Activated gamma-delta T cell treated with anti-CD3 and anti-CD28 coated beads, Interleukin-2, amount 50 U/mL, for 16 hours (primary cell): ENCODE data around the gene MAP3K14.

ENCODE experiments used
- DNase-seq: peaks from one replicate; pipeline ENCODE4 v3.0.0-alpha.2; 2020; ENCODE audit warnings: low read depth

The MAP3K14 gene

GRCh38 chr17:45300060-45300751 is 16.6 kb downstream of the MAP3K14 start:
- no peak for DNase-seq

DNA sequence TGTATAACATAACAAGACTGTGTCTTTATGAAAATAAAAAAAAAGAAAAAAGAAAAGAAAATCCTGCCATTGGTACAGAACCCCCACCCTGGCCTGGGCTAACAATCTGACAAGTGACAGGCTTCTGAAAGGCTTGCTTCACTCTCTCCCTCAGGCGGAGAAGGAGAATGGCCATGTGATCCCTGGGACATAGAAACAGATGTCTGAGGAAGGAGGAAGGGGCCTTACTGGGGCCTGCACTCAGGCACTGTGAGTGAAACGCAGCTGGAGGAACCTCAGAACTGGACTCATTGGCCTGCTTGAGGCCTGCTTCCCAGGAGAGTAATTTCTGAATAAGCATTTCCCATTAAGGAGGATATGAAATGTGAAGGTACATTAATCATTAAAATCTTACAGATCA is 17.5 kb downstream of the MAP3K14 start:
- DNase-seq = no peak

DNA sequence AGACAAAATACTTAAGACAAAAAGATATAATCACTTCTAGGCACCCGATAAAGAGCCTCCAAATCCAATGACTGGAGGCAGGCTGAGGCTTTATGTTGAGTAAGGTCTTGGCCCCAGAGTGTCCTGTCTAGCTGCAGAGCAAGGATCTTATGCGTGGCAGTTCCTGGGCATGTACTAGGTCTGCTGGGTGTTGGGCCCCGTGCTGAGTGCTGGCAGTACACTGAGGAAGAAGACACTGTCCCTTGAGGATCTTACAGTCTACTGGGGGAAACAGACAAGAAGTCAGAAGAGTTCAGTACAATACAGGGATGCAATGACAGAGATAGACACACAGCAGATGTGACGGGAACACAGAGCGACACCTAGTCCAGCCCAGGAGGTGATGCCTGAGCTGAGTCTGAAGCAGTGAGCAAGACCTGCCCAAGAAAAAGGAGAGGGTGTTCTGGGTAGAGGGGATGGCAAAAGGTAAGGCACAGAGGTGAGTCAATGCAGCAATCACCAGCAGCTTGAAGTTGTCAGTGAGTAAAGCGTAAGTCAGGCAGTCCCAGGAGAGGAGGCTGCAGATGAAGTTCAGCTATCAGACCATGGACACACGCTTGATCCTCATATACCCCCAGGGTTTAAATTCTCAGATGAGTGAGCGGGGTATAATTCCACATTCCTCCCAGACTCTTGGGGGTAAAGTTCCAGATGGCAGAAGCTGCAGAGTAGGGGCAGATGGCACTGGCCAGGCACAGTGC is 18.1 kb downstream of the MAP3K14 start:
- no peak for DNase-seq

- no peak for DNase-seq
Measured at GRCh38 chr17:45296833-45297124, 20.0 kb downstream of the MAP3K14 start.

- no peak for DNase-seq
Measured at GRCh38 chr17:45296003-45296832, 20.6 kb downstream of the MAP3K14 start.

DNA sequence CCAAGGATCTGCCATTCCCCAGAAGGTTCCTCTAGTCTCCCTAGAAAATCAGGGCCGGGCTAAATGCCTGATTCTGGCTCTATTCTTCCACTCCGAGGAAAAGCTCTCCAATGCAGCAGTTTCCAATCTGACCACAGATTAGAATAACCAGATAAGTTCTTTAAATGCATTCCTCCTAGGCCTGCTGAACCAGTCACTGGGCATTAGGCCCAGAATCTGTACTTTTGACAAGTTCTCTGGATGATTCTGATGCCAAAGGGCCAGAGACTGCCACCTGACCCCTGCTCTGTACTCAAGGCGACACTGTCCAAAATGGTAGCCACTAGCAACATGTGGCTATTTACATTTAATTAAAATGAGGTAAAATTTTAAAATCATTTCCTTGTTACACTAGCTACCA is 22.3 kb downstream of the MAP3K14 start:
- DNase-seq = no peak

DNA sequence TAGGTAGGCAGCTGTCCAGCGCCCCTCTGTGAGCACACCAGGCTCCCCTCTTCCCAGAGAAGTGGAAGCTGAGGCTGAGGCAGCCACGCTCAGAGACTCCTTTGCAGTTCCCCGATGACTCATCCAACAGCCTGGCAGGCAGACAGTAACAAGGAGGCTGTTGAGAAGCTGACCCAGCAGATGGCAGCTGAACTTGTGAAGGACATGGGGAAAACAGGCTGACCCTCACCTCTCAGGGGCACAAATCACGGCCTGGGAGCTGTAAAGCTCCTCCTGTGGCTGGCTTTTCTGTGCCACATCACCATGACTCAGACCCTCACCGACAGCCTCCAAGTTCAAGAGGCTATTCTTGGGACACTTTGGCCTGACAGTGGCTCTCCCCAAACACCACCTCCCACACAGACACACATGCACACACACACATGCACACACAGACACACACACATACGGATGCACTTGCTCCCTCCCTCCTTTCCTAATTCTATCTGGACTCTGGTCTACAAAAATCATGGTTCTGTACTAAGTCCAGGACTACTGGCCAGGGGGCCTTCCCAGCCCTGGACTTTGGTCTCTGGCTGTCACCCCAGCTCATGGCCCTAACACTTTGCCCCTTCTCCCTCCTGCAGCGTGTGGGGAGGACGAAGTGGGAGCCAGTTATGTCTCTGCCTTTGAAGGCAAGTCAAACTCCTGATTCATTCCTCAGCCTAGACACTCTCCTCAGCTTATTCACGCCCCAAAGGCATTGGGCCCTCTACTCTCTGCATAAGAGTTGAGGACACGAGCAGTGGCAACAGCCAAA is 23.2 kb downstream of the MAP3K14 start:
- DNase-seq = no peak

GRCh38 chr17:45292696-45293412 is 24.0 kb downstream of the MAP3K14 start:
- DNase-seq = no peak

DNA sequence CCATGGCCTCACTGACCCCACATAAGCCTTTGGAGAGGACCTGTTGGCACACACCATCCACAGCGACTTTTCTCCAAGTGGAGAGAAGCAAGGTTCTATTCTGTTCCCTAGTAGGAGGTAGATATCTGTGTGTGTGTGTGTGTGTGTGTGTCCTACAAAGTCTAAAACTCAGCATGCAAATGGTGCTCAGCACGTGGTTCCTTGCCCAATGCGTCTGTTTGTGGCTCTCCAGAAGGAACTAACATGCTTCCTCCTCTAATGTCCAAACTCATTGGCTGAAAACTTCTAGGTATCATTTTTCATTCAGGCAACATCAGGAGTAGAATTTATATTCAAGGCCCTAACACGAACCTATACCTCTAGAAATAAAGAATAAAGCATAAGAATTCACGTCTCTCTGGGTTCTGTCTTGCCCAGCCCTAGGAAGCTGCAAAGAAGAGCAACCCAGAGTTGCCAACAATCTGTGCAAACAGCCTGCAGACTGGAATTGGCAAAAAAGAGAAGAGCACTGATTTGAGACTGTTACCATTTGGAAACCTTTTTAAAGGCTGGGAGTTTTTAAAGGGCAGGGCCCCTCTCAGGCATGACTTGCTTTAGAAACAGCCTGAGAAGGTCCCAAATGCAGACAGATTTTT is 25.5 kb downstream of the MAP3K14 start:
- DNase-seq = no peak

- no peak for DNase-seq
Measured at GRCh38 chr17:45290269-45290765, 26.5 kb downstream of the MAP3K14 start.

- no peak for DNase-seq
Measured at GRCh38 chr17:45289301-45290268, 27.2 kb downstream of the MAP3K14 start.

DNA sequence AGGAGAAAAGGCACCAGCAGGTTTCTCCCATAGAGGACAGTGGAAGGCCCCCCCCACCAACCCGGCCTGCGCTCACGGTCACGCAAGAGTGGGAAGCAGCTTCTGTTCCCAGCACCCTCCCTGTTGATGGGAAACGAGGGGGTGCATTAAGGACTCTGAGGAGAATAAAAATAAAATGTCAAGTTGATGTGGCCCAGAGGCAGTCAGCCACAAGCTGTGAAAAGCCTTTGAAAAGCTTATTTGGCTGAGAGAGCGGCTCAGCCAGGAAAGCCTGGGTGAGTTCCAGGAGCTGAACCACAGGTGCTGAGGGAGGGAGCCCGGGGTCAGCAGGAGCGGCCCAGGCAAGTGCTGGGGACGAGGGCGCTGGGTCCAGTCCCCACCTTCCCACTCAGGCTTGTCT is 28.0 kb downstream of the MAP3K14 start:
- no peak for DNase-seq

GRCh38 chr17:45287526-45288500 is 29.0 kb downstream of the MAP3K14 start:
- DNase-seq = no peak

DNA sequence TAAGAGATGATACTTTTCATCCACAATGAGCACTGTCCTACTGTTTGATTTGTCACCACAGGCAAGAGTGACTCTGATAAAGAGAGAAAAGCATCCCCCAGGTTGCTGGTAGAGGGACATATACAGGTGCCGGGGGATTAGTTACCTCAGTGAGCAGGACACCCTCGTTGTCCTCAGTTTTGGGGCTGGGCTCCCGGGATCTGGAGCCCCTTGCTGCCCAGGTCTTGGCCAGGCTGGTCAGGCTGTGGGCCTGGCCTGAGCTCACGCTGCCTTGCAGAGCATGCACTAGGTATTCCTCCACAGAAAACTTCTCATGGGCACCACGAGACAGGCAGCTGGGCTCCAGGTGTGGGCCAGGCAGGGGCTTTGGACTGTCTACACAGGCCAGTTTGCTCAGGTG is 30.5 kb downstream of the MAP3K14 start:
- no peak for DNase-seq

GRCh38 chr17:45284176-45285140 is 32.4 kb downstream of the MAP3K14 start:
- no peak for DNase-seq

DNA sequence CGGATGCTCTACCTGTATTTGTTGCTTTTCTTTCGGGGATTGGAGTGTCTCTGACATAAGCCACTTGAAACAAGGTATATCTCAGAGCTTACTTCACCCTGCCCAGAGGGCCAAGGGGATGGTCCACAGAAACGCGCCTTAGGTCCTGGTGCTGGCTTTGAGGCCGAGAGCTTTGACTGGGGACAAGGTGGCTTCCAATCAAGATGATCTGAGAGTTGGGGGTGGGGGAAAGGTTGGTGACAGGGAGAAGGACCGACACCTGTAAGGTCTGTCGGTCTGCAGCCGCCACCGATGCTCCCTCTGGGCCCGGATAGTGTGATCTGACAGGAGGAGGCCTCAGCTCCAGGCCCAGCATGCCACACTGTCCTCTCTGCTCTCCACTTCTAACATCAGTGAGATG is 33.1 kb downstream of the MAP3K14 start:
- DNase-seq = no peak
